ENCODE results near the gene KIAA0232. TPM values are rescaled to one million over a fixed set of nuclear protein-coding genes. Genes with fewer than 3 reads are reported as not detected.

Gene KIAA0232
- total and polyA plus RNA-seq, 2 of the 8 experiments (the other 6 are each of a cell fraction or from before 2014, with no cell fraction given), result 5.6 to 23.3 TPM

DNA sequence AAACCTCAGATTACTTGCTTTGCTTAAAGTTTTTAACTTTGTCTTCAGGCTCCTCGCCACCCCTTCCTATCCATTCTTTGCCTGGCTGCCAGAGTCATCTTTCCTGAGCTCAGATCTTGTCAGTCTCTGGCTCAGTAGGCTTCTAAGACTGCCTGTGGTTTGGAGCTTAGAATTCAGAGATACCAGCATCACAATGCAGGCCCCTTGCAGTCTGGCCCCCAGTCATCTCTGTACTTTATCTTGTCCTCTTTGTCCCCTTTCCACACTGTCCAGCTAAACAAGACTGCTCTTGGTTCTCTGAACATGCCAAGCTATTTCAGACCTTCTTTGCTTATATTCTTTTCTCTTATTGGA is 3.0 kb downstream of the KIAA0232 start (continued):
- TF ChIP-seq MAFK (IDR thresholded peaks at IDR 0.05; ENCODE audit: low read depth, low read length) (no peak), JUN (IDR thresholded peaks at IDR 0.05; ENCODE audit: low read depth, low read length) (no peak), SIN3A (conservative IDR thresholded peaks at IDR 0.05 in 1 of 2, IDR thresholded peaks at IDR 0.05 in 1 of 2; ENCODE audit: low read depth in 1 of 2, low read length in 2 of 2) (no peak)

Measured in H1 (cell line).